IMR-90 (cell line): Measurements from ENCODE around the gene PCDHGA5. TPM values are rescaled to one million over a fixed set of nuclear protein-coding genes. Genes with fewer than 3 reads are reported as not detected.

Experiments used
- ATAC-seq: fragments of 200-7000 bp; cut with Tn5 transposase; 2 replicates; pipeline ENCODE4 v1.9.1; 2020; ENCODE audit warnings: low read depth, mild to moderate bottlenecking, moderate library complexity
- BruUV-seq: library from RNA; stranded (reverse); fragments of 400-500 nt; replicated peaks from 2 replicates; lab custom pipeline; 2021; lab: Mats Ljungman, UMichigan
- CTCF ChIA-PET: fragments of 300-600 bp; formaldehyde crosslinking; extraction: SDS; loops from one replicate; lab custom pipeline; 2021; ENCODE audit warnings: antibody characterized with exemption; lab: Yijun Ruan, JAX
- POLR2A ChIA-PET: fragments of 300-600 bp; sonication (Branson Sonifier 250); formaldehyde crosslinking; loops from one replicate; lab custom pipeline; 2022; ENCODE audit warnings: antibody characterized with exemption; ENCODE audit not compliant: unreplicated experiment; lab: Charles Lee
- DNase-seq: peaks from one replicate; pipeline ENCODE4 v3.0.0; 2013
- H2AFZ ChIP-seq: replicated peaks from 2 replicates; pipeline ENCODE3; 2013; ENCODE audit warnings: low read length, mild to moderate bottlenecking; ENCODE audit not compliant: poor library complexity
- H2AK5ac ChIP-seq: 2 replicates; pipeline ENCODE4 v1.6.1; 2013; ENCODE audit warnings: low read depth, low read length, inconsistent platforms
- H2AK9ac ChIP-seq: replicated peaks from 2 replicates; pipeline ENCODE3; 2013; ENCODE audit warnings: mild to moderate bottlenecking, low read depth, low read length, moderate library complexity; ENCODE audit not compliant: poor library complexity
- H2BK120ac ChIP-seq: 2 replicates; pipeline ENCODE4 v1.6.1; 2013; ENCODE audit warnings: low read depth, low read length, inconsistent platforms
- H2BK15ac ChIP-seq: 3 replicates; pipeline ENCODE4 v1.6.1; 2013; ENCODE audit warnings: low read depth, low read length, inconsistent platforms
- H2BK20ac ChIP-seq: 2 replicates; pipeline ENCODE4 v1.6.1; 2013; ENCODE audit warnings: low read depth, mild to moderate bottlenecking, inconsistent platforms, low read length, moderate library complexity
- H2BK5ac ChIP-seq: 2 replicates; pipeline ENCODE4 v1.6.1; 2013; ENCODE audit warnings: mild to moderate bottlenecking, low read depth, low read length, inconsistent platforms; ENCODE audit not compliant: poor library complexity, severe bottlenecking
- H3K14ac ChIP-seq: replicated peaks from 2 replicates; pipeline ENCODE4 v1.6.1; 2013; ENCODE audit warnings: low read depth, low read length, inconsistent platforms
- H3K18ac ChIP-seq: 2 replicates; pipeline ENCODE4 v1.6.1; 2013; ENCODE audit warnings: low read depth, low read length, control low read depth
- H3K23ac ChIP-seq: 2 replicates; pipeline ENCODE4 v1.6.1; 2013; ENCODE audit warnings: low read depth, low read length, inconsistent platforms
- H3K27ac ChIP-seq: 2 replicates; pipeline ENCODE4 v1.5.1; 2013; ENCODE audit warnings: mild to moderate bottlenecking, control low read depth, low read length; ENCODE audit not compliant: insufficient read depth
- H3K27me3 ChIP-seq: 2 replicates; pipeline ENCODE4 v1.6.1; 2013; ENCODE audit warnings: low read length; ENCODE audit not compliant: control insufficient read depth, insufficient read depth
- H3K36me3 ChIP-seq: 2 replicates; pipeline ENCODE4 v1.6.1; 2013; ENCODE audit warnings: low read length, mixed read lengths; ENCODE audit not compliant: control insufficient read depth, insufficient read depth
- H3K4ac ChIP-seq: 2 replicates; pipeline ENCODE4 v1.6.1; 2013; ENCODE audit warnings: low read depth, low read length, inconsistent platforms
- H3K4me1 ChIP-seq: 2 replicates; pipeline ENCODE4 v1.6.1; 2013; ENCODE audit warnings: low read length, mixed read lengths; ENCODE audit not compliant: control insufficient read depth, insufficient read depth
- H3K4me2 ChIP-seq: 2 replicates; pipeline ENCODE4 v1.6.1; 2013; ENCODE audit warnings: low read depth, mild to moderate bottlenecking, control low read depth, low read length, moderate library complexity
- H3K4me3 ChIP-seq: 2 replicates; pipeline ENCODE4 v1.5.1; 2013; ENCODE audit warnings: low read depth, mild to moderate bottlenecking, control low read depth, low read length, moderate library complexity; ENCODE audit not compliant: insufficient read depth
- H3K56ac ChIP-seq: 2 replicates; pipeline ENCODE4 v1.6.1; 2013; ENCODE audit warnings: low read length, inconsistent platforms; ENCODE audit not compliant: insufficient read depth; ENCODE audit errors: extremely low read depth
- H3K79me1 ChIP-seq, 2 experiments: 2 replicates each; pipeline ENCODE4 v1.6.1; 2013; ENCODE audit warnings: low read length in 2 of 2, inconsistent platforms in 1 of 2, low read depth in 1 of 2
- H3K9ac ChIP-seq: 2 replicates; pipeline ENCODE4 v1.6.1; 2013; ENCODE audit warnings: low read depth, low read length, control low read depth
- H3K9me1 ChIP-seq: 2 replicates; pipeline ENCODE4 v1.6.1; 2013; ENCODE audit warnings: low read length, inconsistent platforms; ENCODE audit not compliant: insufficient read depth
- H3K9me3 ChIP-seq: 2 replicates; pipeline ENCODE4 v1.6.1; 2013; ENCODE audit warnings: low read length; ENCODE audit not compliant: control insufficient read depth, insufficient read depth
- H4K20me1 ChIP-seq: 2 replicates; pipeline ENCODE4 v1.6.1; 2013; ENCODE audit warnings: low read length, inconsistent platforms; ENCODE audit not compliant: insufficient read depth
- H4K5ac ChIP-seq: 2 replicates; pipeline ENCODE4 v1.6.1; 2013; ENCODE audit warnings: mild to moderate bottlenecking, low read depth, low read length, control low read depth
- H4K8ac ChIP-seq, 2 experiments: 2 replicates each; pipeline ENCODE4 v1.6.1; 2013; ENCODE audit warnings: low read depth in 2 of 2, low read length in 2 of 2, control low read depth in 1 of 2, inconsistent platforms in 1 of 2
- H4K91ac ChIP-seq: 2 replicates; pipeline ENCODE4 v1.6.1; 2013; ENCODE audit warnings: low read depth, low read length, inconsistent platforms; ENCODE audit not compliant: insufficient read depth
- BHLHE40 ChIP-seq: fragments of 150-350 bp; IDR thresholded peaks from 2 replicates; pipeline ENCODE4 v1.6.1; 2016; ENCODE audit warnings: mild to moderate bottlenecking, low read depth, low read length
- CEBPB ChIP-seq: IDR thresholded peaks from 2 replicates; pipeline ENCODE4 v1.6.1; 2012; ENCODE audit warnings: low read depth, low read length, improper control_type of control experiment
- CHD1 ChIP-seq: IDR thresholded peaks from 2 replicates; pipeline ENCODE4 v1.6.1; 2012; ENCODE audit warnings: low read depth, low read length, improper control_type of control experiment
- CTCF ChIP-seq: conservative IDR thresholded peaks from 2 replicates; pipeline ENCODE4 v1.5.1; 2012; ENCODE audit warnings: mild to moderate bottlenecking, low read depth, low read length, improper control_type of control experiment
- POLR2A ChIP-seq: IDR thresholded peaks from 2 replicates; pipeline ENCODE4 v1.6.1; 2012; ENCODE audit warnings: mild to moderate bottlenecking, low read depth, low read length
- RAD21 ChIP-seq: IDR thresholded peaks from 2 replicates; pipeline ENCODE4 v1.6.1; 2012; ENCODE audit warnings: low read length, improper control_type of control experiment
- SMC3 ChIP-seq: fragments of 150-350 bp; IDR thresholded peaks from 2 replicates; pipeline ENCODE4 v1.6.1; 2016; ENCODE audit warnings: low read depth, mild to moderate bottlenecking, antibody characterized with exemption, low read length, moderate library complexity
- WGBS, 2 experiments: methylation state at CpG; one replicate each; pipeline versions ENCODE4 v1.1.5 to v1.1.7; 2013; ENCODE audit warnings: missing lambda C conversion rate in 2 of 2; ENCODE audit not compliant: insufficient read length in 1 of 2; ENCODE audit errors: extremely low coverage in 2 of 2; 5-methylcytosine and 5-hydroxymethylcytosine counted together
- dilution Hi-C: fragments of 300-500 bp; cut with HindIII; formaldehyde crosslinking; loops from one replicate; pipeline ENCODE4 v1.14.3; 2018; ENCODE audit warnings: low sequenced_read_pairs; ENCODE audit not compliant: unreplicated experiment
- in situ Hi-C: fragments of 300-500 bp; cut with MboI; formaldehyde crosslinking; loops from 3 replicates; pipeline ENCODE4 v1.14.3; 2019; ENCODE audit warnings: low sequenced_read_pairs, inconsistent platforms, mixed read lengths
- intact Hi-C: fragments of 100-400 bp; cut with micrococcal nuclease; formaldehyde crosslinking; loops from 2 replicates; pipeline ENCODE4 v1.10.0; 2022
- polyA plus RNA-seq, 3 experiments: library from polyadenylated mRNA; depleted of rRNA; stranded (reverse); fragments of >200 nt; gene quantifications; 2 replicates each; pipeline ENCODE4 v1.2.3, GENCODE V29; 2012; ENCODE audit warnings: low replicate concordance in 1 of 3
- total RNA-seq: library from RNA; depleted of rRNA; stranded (reverse); fragments of >200 nt; gene quantifications from 2 replicates; pipeline ENCODE4 v1.2.3, GENCODE V29; 2012

The PCDHGA5 gene
- total and polyA plus RNA-seq, 2 of the 4 experiments (the other 2 are of a cell fraction) = 1.3 to 2.0 TPM

DNA sequence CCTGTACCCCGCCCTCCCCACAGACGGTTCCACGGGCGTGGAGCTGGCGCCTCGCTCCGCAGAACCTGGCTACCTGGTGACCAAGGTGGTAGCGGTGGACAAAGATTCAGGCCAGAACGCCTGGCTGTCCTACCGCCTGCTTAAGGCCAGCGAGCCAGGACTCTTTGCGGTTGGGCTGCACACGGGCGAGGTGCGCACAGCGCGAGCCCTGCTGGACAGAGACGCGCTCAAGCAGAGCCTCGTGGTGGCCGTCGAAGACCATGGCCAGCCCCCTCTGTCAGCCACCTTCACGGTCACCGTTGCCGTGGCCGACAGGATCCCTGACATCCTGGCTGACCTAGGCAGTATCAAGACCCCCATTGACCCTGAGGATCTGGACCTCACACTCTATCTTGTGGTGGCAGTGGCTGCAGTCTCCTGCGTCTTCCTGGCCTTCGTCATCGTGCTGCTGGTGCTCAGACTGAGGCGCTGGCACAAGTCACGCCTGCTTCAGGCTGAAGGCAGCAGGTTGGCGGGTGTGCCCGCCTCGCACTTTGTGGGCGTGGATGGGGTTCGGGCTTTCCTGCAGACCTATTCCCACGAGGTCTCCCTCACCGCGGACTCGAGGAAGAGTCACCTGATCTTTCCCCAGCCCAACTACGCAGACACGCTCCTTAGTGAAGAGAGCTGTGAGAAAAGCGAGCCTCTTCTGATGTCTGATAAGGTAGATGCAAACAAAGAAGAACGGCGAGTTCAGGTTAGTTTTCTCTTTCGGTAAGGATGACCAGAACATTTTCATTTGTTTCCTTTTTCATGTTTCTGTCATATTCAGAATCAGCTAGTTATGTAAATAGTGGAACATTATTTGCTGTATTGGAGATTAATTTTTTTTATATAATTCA is 2.3 kb downstream of the PCDHGA5 start (continued):
- TF ChIP-seq CEBPB = no peak

DNA sequence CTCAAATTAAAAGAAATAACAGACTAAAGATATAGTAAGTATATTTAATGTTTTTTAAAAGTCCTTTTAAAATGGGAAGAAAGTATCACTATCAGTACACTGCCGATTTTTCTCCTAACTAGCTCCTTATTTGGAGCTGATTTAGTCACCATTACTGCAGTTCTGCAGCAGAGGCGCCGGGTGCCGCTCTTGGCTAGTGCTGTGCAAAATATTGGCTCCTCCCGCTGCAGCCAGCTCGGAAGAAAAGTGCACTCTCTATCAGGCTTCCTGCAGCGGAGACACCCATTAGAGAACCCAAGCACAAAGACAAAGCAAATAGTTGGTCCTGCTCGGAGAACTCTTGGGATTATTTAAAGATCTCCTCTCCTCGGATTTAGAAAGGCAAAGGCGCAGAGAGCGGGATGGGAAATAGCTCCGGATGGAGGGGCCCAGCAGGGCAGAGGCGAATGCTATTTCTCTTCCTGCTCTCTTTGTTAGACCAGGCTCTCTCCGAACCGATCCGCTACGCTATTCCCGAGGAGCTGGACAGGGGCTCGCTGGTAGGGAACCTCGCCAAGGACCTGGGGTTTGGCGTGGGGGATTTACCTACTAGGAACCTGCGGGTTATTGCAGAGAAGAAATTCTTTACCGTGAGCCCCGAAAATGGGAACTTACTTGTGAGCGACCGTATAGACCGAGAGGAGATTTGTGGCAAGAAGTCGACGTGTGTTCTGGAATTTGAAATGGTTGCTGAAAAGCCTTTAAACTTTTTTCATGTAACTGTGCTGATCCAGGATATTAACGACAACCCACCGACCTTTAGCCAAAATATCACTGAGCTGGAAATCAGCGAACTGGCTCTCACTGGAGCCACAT is 6.3 kb downstream of the PCDHGA5 start, which contains the start of gene PCDHGB3:
Gene PCDHGB3, plus strand, starts transcription at position 249 of the 855 bp plus-strand sequence. Its CDS starts 153 bp downstream, at position 402.
- BruUV-seq = no TSS peak
- peak within 1 kb of the TSS; percentile 81 for H3K4me2 ChIP-seq
- H4K20me1 ChIP-seq = no peaks in the 10 kb centered on the region
- peak within 1 kb of the TSS; percentile 37; the same call in 1 of the 2 replicates for H4K5ac ChIP-seq
- peaks cover 2% of the 10 kb centered on the region; the same call in 1 of the 2 replicates for H3K4me1 ChIP-seq
- H2AFZ ChIP-seq = peak within 1 kb of the TSS; percentile 79
- H3K9me1 ChIP-seq = no peaks in the 10 kb centered on the region
- peak within 1 kb of the TSS; percentile 52; the same call in 1 of the 2 replicates for H3K27ac ChIP-seq
- no peaks in the 10 kb centered on the region; the same call in 1 of the 2 replicates for H3K27me3 ChIP-seq
- ChIA-PET POLR2A (no interaction called here), CTCF (interaction anchor here (0.6 to 1.4 kb wide), 5 partner anchors 147 to 194 kb away, joined by 3 to 7 read pairs (median 4); partner anchors contain the start of gene PCDHB14)
- no peak within 1 kb of the TSS; the same call in 1 of the 2 replicates for H3K14ac ChIP-seq
- H3K9me3 ChIP-seq = peaks cover 57% of the 10 kb centered on the region
- TF ChIP-seq RAD21 (peak; percentile 72), POLR2A (no peak), CHD1 (no peak), CTCF (peak; percentile 65), BHLHE40 (0 out of 2 replicates have a peak, but pooled peaks have one; percentile 0), SMC3 (peak; percentile 41)
- peak within 1 kb of the TSS; percentile 63 for H3K9ac ChIP-seq
- H2BK5ac ChIP-seq = peak within 1 kb of the TSS; percentile 59
- intact Hi-C loops = loop anchor here (1.0 kb wide), 1 partner anchor 191 kb away; no protein-coding TSS in a partner anchor
- no peak within 1 kb of the TSS for H3K23ac ChIP-seq
- H2BK15ac ChIP-seq = no peak within 1 kb of the TSS
- 0 out of 2 replicates have a peak within 1 kb of the TSS, but pooled peaks have one; percentile 51 for H3K18ac ChIP-seq
- ATAC-seq (peak; percentile 90), DNase-seq (peak; percentile 74)
- H2AK9ac ChIP-seq = no peak within 1 kb of the TSS
- H4K8ac ChIP-seq = peak within 1 kb of the TSS in 1 of 2 experiments; percentile 40; a peak in 2 of 4 replicates
- no peak within 1 kb of the TSS for H3K56ac ChIP-seq
- H3K4me3 ChIP-seq = peak within 1 kb of the TSS; percentile 49; the same call in 1 of the 2 replicates
- H4K91ac ChIP-seq = no peak within 1 kb of the TSS
- H2BK120ac ChIP-seq = no peak within 1 kb of the TSS
- no peak within 1 kb of the TSS for H2BK20ac ChIP-seq
- dilution Hi-C loops = no loop called here
- peaks cover 28% of the 10 kb centered on the region for H3K36me3 ChIP-seq
- 33% methylated on average over 7 of the region's 32 CpGs; no CpG with 5 or more reads in 1 of the 2 experiments for WGBS, 2 experiments
- H3K79me1 ChIP-seq = peaks cover 0 to 2% of the 10 kb centered on the region in 2 experiments; a peak in 1 of 4 replicates
- no peak within 1 kb of the TSS for H3K4ac ChIP-seq
- no peak within 1 kb of the TSS for H2AK5ac ChIP-seq
- in situ Hi-C loops = no loop called here
